Hepatocyte (in vitro differentiated cells): ENCODE data around the gene BAMBI.

Experiments used
- EZH2 ChIP-seq: fragments of 200-600 bp; sonication (generic); IDR thresholded peaks from 2 replicates; pipeline ENCODE4 v1.6.1; 2016; ENCODE audit warnings: antibody characterized with exemption, mild to moderate bottlenecking, borderline replicate concordance
- TF ChIP-seq, protein P1 (sequence below): fragments of 200-600 bp; sonication (generic); IDR thresholded peaks from 2 replicates; pipeline ENCODE4 v1.5.1; 2016; ENCODE audit warnings: antibody characterized with exemption, mild to moderate bottlenecking; ENCODE audit not compliant: poor library complexity

DNA sequence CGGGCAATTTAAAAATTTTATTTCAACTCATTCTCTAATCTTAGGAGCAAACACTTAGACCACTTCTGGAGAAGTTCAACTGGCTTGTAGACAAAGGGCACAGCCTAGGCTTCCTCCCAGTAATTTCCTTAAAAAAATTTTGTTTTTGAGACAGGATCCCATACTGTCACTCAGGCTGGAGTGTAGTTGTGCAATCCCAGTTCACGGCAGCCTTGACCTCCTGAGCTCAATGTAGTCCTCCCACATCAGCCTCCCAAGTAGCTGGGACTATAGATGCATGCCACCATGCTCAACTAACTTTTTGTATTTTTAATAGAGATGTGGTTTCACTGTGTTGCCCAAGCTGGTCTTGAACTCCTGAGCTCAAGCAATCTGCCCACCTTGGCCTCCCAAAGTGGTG is 38.4 kb downstream of the BAMBI start:
- TF ChIP-seq, protein P1, sequence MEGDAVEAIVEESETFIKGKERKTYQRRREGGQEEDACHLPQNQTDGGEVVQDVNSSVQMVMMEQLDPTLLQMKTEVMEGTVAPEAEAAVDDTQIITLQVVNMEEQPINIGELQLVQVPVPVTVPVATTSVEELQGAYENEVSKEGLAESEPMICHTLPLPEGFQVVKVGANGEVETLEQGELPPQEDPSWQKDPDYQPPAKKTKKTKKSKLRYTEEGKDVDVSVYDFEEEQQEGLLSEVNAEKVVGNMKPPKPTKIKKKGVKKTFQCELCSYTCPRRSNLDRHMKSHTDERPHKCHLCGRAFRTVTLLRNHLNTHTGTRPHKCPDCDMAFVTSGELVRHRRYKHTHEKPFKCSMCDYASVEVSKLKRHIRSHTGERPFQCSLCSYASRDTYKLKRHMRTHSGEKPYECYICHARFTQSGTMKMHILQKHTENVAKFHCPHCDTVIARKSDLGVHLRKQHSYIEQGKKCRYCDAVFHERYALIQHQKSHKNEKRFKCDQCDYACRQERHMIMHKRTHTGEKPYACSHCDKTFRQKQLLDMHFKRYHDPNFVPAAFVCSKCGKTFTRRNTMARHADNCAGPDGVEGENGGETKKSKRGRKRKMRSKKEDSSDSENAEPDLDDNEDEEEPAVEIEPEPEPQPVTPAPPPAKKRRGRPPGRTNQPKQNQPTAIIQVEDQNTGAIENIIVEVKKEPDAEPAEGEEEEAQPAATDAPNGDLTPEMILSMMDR: no peak
- no peak for TF ChIP-seq EZH2
